ENCODE results near the gene LPP. TPM values are rescaled to one million over a fixed set of nuclear protein-coding genes. Genes with fewer than 3 reads are reported as not detected.
A peak's percentile ranks its signal among the peaks of the same experiment; 100 is the strongest.

The LPP gene
- total and polyA plus RNA-seq, 8 donors, result 4.9 to 84.4 (median 45.9) TPM

GRCh38 chr3:188643736-188644135 is 489.8 kb downstream of the LPP start:
- H3K4me3 ChIP-seq, result no peak overlapping the region
- no peaks in the 10 kb centered on the region for H3K9me3 ChIP-seq
- TF ChIP-seq CTCF (IDR thresholded peaks at IDR 0.05), result no peak
- WGBS, 2 donors, result 92 to 98% methylated on average over 3 of the region's 3 CpGs
- H3K4me1 ChIP-seq, result no peaks in the 10 kb centered on the region
- no peaks in the 10 kb centered on the region for H3K36me3 ChIP-seq
- FAIRE-seq (no peak), ATAC-seq (no peak), DNase-seq (no peak)
- H3K27ac ChIP-seq, result no peak overlapping the region
- intact Hi-C loops (cut with DNase I), result no loop called here
- H3K27me3 ChIP-seq, result no peaks in the 10 kb centered on the region

- DNase-seq (no peak), ATAC-seq (peak in 3 of 4 donors; percentile 21 to 65 (median 56)), FAIRE-seq (no peak)
- no peaks in the 10 kb centered on the region for H3K36me3 ChIP-seq
- WGBS, 2 donors, result 0% methylated on average over 1 of the region's 1 CpG
- intact Hi-C loops (cut with DNase I), result no loop called here
- H3K4me3 ChIP-seq, result no peak overlapping the region
- H3K27me3 ChIP-seq, result no peaks in the 10 kb centered on the region
- no peaks in the 10 kb centered on the region for H3K4me1 ChIP-seq
- no peaks in the 10 kb centered on the region for H3K9me3 ChIP-seq
- no peak overlapping the region for H3K27ac ChIP-seq
- no peak for TF ChIP-seq CTCF (IDR thresholded peaks at IDR 0.05)
Observed at GRCh38 chr3:188646592-188646991, 492.6 kb downstream of the LPP start.

DNA sequence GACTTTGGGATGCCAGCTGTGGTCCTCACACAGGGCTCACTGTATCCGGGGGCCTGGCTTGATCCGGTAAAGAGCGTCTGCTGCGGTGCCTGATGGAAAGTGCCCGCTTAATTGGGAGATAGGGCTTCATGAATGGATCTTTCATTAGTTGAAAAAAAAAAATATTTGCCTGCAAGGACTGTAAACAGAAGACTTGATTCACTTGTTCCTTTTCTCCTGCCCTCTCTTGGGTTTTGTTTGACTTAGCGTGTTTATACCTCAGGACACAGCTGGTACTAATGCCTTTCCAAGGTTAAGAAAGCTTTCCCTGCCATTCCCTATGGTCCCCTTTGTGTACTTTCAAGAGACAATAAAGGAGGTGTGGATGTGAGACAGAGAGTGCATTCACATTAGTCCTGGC is 493.3 kb downstream of the LPP start:
- Histone ChIP-seq H3K27ac (no peak overlapping the region), H3K4me1 (no peaks in the 10 kb centered on the region), H3K27me3 (no peaks in the 10 kb centered on the region), H3K9me3 (no peaks in the 10 kb centered on the region), H3K4me3 (no peak overlapping the region), H3K36me3 (no peaks in the 10 kb centered on the region)
- FAIRE-seq (no peak), DNase-seq (no peak), ATAC-seq (no peak)
- intact Hi-C loops (cut with DNase I), result no loop called here
- TF ChIP-seq CTCF (IDR thresholded peaks at IDR 0.05), result no peak
- WGBS, 2 donors, result 93 to 95% methylated on average over 6 of the region's 6 CpGs

GRCh38 chr3:188649521-188649920 is 495.6 kb downstream of the LPP start:
- Histone ChIP-seq H3K36me3 (no peaks in the 10 kb centered on the region), H3K27me3 (no peaks in the 10 kb centered on the region), H3K4me1 (no peaks in the 10 kb centered on the region), H3K9me3 (no peaks in the 10 kb centered on the region), H3K4me3 (no peak overlapping the region), H3K27ac (no peak overlapping the region)
- intact Hi-C loops (cut with DNase I), result no loop called here
- no peak for DNase-seq
- 97 to 99% methylated on average over 2 of the region's 2 CpGs for WGBS, 2 donors
- no peak for TF ChIP-seq CTCF (IDR thresholded peaks at IDR 0.05)
- ATAC-seq, result no peak
- no peak for FAIRE-seq

DNA sequence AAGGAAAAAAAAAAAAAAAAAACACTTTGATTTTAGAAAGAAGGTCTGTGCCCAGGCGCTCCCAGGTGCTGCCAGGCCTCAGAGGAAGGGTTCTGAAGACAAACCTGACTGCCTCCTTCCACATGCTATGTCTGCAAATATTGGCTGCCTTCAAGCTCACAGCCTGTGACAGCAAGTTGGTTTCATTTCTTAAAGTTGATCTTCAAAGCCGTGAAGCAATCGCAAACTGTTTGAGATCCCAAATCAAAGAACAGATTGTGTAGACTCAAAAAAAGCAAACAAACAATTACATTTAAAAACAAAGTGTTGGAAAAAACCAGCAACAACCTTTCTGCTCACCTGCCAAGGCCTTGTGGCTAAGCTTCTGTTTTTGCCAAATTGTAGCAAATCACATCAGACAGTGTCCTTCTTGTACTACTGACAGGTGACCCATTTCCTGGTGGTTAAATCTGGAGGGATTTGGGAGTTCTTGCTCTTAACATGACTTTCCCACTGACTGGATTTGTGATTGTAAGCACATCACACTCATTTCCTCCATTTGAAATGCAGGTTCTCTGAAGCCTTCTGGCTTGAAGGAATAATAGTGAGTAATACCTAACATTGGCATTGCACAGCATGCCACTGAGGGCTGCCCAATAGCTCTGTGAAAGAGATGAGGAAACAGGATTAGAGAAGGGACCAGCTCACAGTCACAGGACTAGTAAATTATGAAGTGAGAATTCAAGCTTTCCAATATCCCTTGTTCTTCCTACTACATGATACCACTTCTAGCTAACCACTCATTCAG is 502.4 kb downstream of the LPP start:
- 46 to 51% methylated on average over 3 of the region's 3 CpGs for WGBS, 2 donors
- intact Hi-C loops (cut with DNase I), result no loop called here
- Histone ChIP-seq H3K4me1 (peaks cover 0 to 11% (median 0%) of the 10 kb centered on the region in 3 donors), H3K27me3 (no peaks in the 10 kb centered on the region), H3K27ac (peak overlapping the region in 1 of 4 donors; percentile 1), H3K9me3 (no peaks in the 10 kb centered on the region), H3K36me3 (no peaks in the 10 kb centered on the region), H3K4me3 (no peak overlapping the region)
- no peak for TF ChIP-seq CTCF (IDR thresholded peaks at IDR 0.05)
- FAIRE-seq, result no peak
- ATAC-seq, result peak in 3 of 4 donors; percentile 62 to 79 (median 73)
- no peak for DNase-seq
